H1 (cell line): ENCODE data around the gene TUT7. TPM values are rescaled to one million over a fixed set of nuclear protein-coding genes. Genes with fewer than 3 reads are reported as not detected.

ENCODE experiments used
- CTCF ChIA-PET: fragments of 300-600 bp; sonication (Branson Sonifier 250); formaldehyde crosslinking; loops from one replicate; lab custom pipeline; 2021; ENCODE audit not compliant: partially characterized antibody; lab: Charles Lee
- POLR2A ChIA-PET: fragments of 300-600 bp; sonication (Branson Sonifier 250); formaldehyde crosslinking; loops from one replicate; lab custom pipeline; 2021; ENCODE audit warnings: inconsistent platforms; ENCODE audit not compliant: partially characterized antibody; lab: Charles Lee
- DNase-seq, 2 experiments: peaks; one replicate each; pipeline versions ENCODE4 v3.0.0 to v3.0.0-alpha.2; 2010 to 2022; ENCODE audit warnings: low spot score in 2 of 2, low read depth in 1 of 2, mixed read lengths in 1 of 2
- FAIRE-seq: peaks from 2 replicates; lab custom pipeline; 2011; peaks lifted over from hg19 to GRCh38; lab: Jason Lieb, UNC
- H2AFZ ChIP-seq: 2 replicates; pipeline ENCODE4 v1.8.1; 2012; ENCODE audit warnings: low read length, inconsistent platforms
- H2AK5ac ChIP-seq: 2 replicates; pipeline ENCODE4 v1.6.1; 2013; ENCODE audit warnings: low read depth, low read length
- H2BK120ac ChIP-seq: replicated peaks from 2 replicates; pipeline ENCODE3; 2013; ENCODE audit warnings: low read depth, low read length, inconsistent platforms
- H2BK12ac ChIP-seq: 2 replicates; pipeline ENCODE4 v1.6.1; 2013; ENCODE audit warnings: low read depth, low read length
- H2BK15ac ChIP-seq: 2 replicates; pipeline ENCODE4 v1.6.1; 2013; ENCODE audit warnings: low read length
- H2BK20ac ChIP-seq: 2 replicates; pipeline ENCODE4 v1.6.1; 2013; ENCODE audit warnings: low read length
- H2BK5ac ChIP-seq: 2 replicates; pipeline ENCODE4 v1.6.1; 2013; ENCODE audit warnings: low read depth, low read length
- H3K14ac ChIP-seq: 2 replicates; pipeline ENCODE4 v1.6.1; 2013; ENCODE audit warnings: inconsistent platforms; ENCODE audit not compliant: insufficient read length
- H3K18ac ChIP-seq: 2 replicates; pipeline ENCODE4 v1.6.1; 2013; ENCODE audit warnings: low read length; ENCODE audit errors: extremely low read depth
- H3K23ac ChIP-seq: 2 replicates; pipeline ENCODE4 v1.6.1; 2013; ENCODE audit warnings: inconsistent platforms; ENCODE audit not compliant: insufficient read length
- H3K23me2 ChIP-seq: 2 replicates; pipeline ENCODE4 v1.6.1; 2013; ENCODE audit warnings: low read depth, low read length
- H3K27ac ChIP-seq: 2 replicates; pipeline ENCODE4 v1.6.1; 2011; ENCODE audit warnings: low read depth, low read length, inconsistent platforms
- H3K27me3 ChIP-seq, 4 experiments: replicated peaks in 1 of 4; 1 replicate in 1 of 4; 2 replicates in 3 of 4; pipeline versions ENCODE4 v1.6.1 to v1.8.1; 2011 to 2013; ENCODE audit warnings: low read length in 3 of 4, mild to moderate bottlenecking in 3 of 4, inconsistent platforms in 2 of 4, mixed read lengths in 2 of 4, moderate library complexity in 1 of 4; ENCODE audit not compliant: control insufficient read depth in 3 of 4, insufficient read depth in 3 of 4; ENCODE audit errors: extremely low read depth in 1 of 4
- H3K36me3 ChIP-seq, 4 experiments: 2 replicates each; pipeline versions ENCODE4 v1.6.1 to v1.8.1; 2011 to 2013; ENCODE audit warnings: mild to moderate bottlenecking in 4 of 4, low read length in 3 of 4, moderate library complexity in 2 of 4, control low read depth in 1 of 4, inconsistent platforms in 1 of 4; ENCODE audit not compliant: insufficient read depth in 4 of 4, control insufficient read depth in 2 of 4
- H3K4ac ChIP-seq: replicated peaks from 2 replicates; pipeline ENCODE3; 2013; ENCODE audit warnings: low read length, low read depth, mixed read lengths, inconsistent platforms; ENCODE audit not compliant: insufficient read length
- H3K4me1 ChIP-seq, 4 experiments: replicated peaks in 1 of 4; 1 replicate in 1 of 4; 2 replicates in 3 of 4; pipeline versions ENCODE4 v1.6.1 to v1.8.1; 2011 to 2013; ENCODE audit warnings: low read length in 3 of 4, inconsistent platforms in 2 of 4, mixed read lengths in 1 of 4; ENCODE audit not compliant: insufficient read depth in 4 of 4, control insufficient read depth in 3 of 4
- H3K4me2 ChIP-seq, 2 experiments: 2 replicates each; pipeline versions ENCODE4 v1.6.1 to v1.8.1; 2011 to 2013; ENCODE audit warnings: low read depth in 2 of 2, low read length in 2 of 2, control low read depth in 1 of 2, inconsistent platforms in 1 of 2, mild to moderate bottlenecking in 1 of 2; ENCODE audit not compliant: insufficient read depth in 1 of 2
- H3K4me3 ChIP-seq, 4 experiments: fragments of 200-600, 300-600 bp in 1 of 4; sonication (generic), shearing (Covaris generic), sonication (Bioruptor Twin) in 1 of 4; 2 replicates each; pipeline versions ENCODE4 v1.5.1 to v1.8.1; 2011 to 2016; ENCODE audit warnings: low read length in 4 of 4, low read depth in 3 of 4, control low read depth in 2 of 4, inconsistent platforms in 2 of 4, mild to moderate bottlenecking in 2 of 4, mixed read lengths in 1 of 4, moderate library complexity in 1 of 4; ENCODE audit not compliant: insufficient read depth in 2 of 4; ENCODE audit errors: extremely low read depth in 1 of 4
- H3K56ac ChIP-seq: replicated peaks from 2 replicates; pipeline ENCODE3; 2013; ENCODE audit warnings: low read depth, mild to moderate bottlenecking, mixed read lengths, low read length, inconsistent platforms; ENCODE audit not compliant: insufficient read length
- H3K79me1 ChIP-seq: 2 replicates; pipeline ENCODE4 v1.6.1; 2013; ENCODE audit warnings: low read depth, low read length, control low read depth
- H3K79me2 ChIP-seq, 2 experiments: 2 replicates each; pipeline versions ENCODE4 v1.6.1 to v1.8.1; 2012 to 2013; ENCODE audit warnings: low read length in 2 of 2, mild to moderate bottlenecking in 2 of 2, inconsistent platforms in 1 of 2; ENCODE audit not compliant: insufficient read depth in 2 of 2, control insufficient read depth in 1 of 2
- H3K9ac ChIP-seq, 4 experiments: replicated peaks in 1 of 4; 1 replicate in 1 of 4; 2 replicates in 3 of 4; pipeline versions ENCODE4 v1.6.1 to v1.8.1; 2011 to 2013; ENCODE audit warnings: low read depth in 3 of 4, low read length in 3 of 4, control low read depth in 2 of 4, mild to moderate bottlenecking in 2 of 4, moderate library complexity in 2 of 4, inconsistent platforms in 1 of 4; ENCODE audit errors: extremely low read depth in 1 of 4
- H3K9me3 ChIP-seq, 2 experiments: 2 replicates each; pipeline versions ENCODE4 v1.6.1 to v1.8.1; 2012 to 2013; ENCODE audit warnings: mild to moderate bottlenecking in 2 of 2, moderate library complexity in 2 of 2, control low read depth in 1 of 2, inconsistent platforms in 1 of 2, low read depth in 1 of 2, low read length in 1 of 2, mixed read lengths in 1 of 2; ENCODE audit not compliant: insufficient read depth in 2 of 2
- H4K20me1 ChIP-seq, 2 experiments: replicated peaks in 1 of 2; 2 replicates each; pipeline versions ENCODE3 to v1.8.1; 2011 to 2013; ENCODE audit warnings: inconsistent platforms in 2 of 2, low read length in 2 of 2, mild to moderate bottlenecking in 1 of 2; ENCODE audit not compliant: insufficient read depth in 2 of 2, control insufficient read depth in 1 of 2
- H4K5ac ChIP-seq: 2 replicates; pipeline ENCODE4 v1.6.1; 2013; ENCODE audit warnings: low read length, low read depth, mixed read lengths, inconsistent platforms; ENCODE audit not compliant: insufficient read length
- H4K8ac ChIP-seq: 2 replicates; pipeline ENCODE4 v1.8.0; 2013; ENCODE audit warnings: mild to moderate bottlenecking, moderate library complexity, low read length, inconsistent platforms; ENCODE audit not compliant: insufficient read depth; ENCODE audit errors: extremely low read depth
- H4K91ac ChIP-seq: replicated peaks from 2 replicates; pipeline ENCODE3; 2013; ENCODE audit warnings: low read length, mixed read lengths, inconsistent platforms; ENCODE audit not compliant: insufficient read length
- ASH2L ChIP-seq: fragments of 200-600, 300-600 bp; sonication (generic); IDR thresholded peaks from one replicate; pipeline ENCODE4 v1.7.1; 2017; ENCODE audit warnings: low read length
- BRCA1 ChIP-seq: IDR thresholded peaks from 2 replicates; pipeline ENCODE4 v1.6.1; 2012; ENCODE audit warnings: low read depth, low read length, improper control_type of control experiment
- CBX5 ChIP-seq: fragments of 300-800, 300-1000 bp; sonication (generic); IDR thresholded peaks from 2 replicates; pipeline ENCODE4 v1.7.1; 2016; ENCODE audit warnings: antibody characterized with exemption, low read length, low read depth
- CHD2 ChIP-seq: IDR thresholded peaks from 2 replicates; pipeline ENCODE4 v1.6.1; 2012; ENCODE audit warnings: low read length, improper control_type of control experiment
- EZH2 ChIP-seq: fragments of 200-600 bp; sonication (generic); IDR thresholded peaks from 2 replicates; pipeline ENCODE4 v1.7.1; 2012; ENCODE audit warnings: low read depth, mild to moderate bottlenecking, moderate library complexity, low read length, inconsistent platforms; ENCODE audit not compliant: severe bottlenecking
- KDM1A ChIP-seq: fragments of 200-600, 300-600 bp; sonication (generic); IDR thresholded peaks from 2 replicates; pipeline ENCODE4 v1.7.1; 2016; ENCODE audit warnings: mild to moderate bottlenecking, low read length, borderline replicate concordance
- RXRA ChIP-seq: IDR thresholded peaks from 2 replicates; pipeline ENCODE4 v1.6.1; 2011; ENCODE audit warnings: low read depth, mild to moderate bottlenecking, low read length, moderate library complexity; ENCODE audit not compliant: insufficient read depth
- SIRT6 ChIP-seq: IDR thresholded peaks from one replicate; pipeline ENCODE4 v1.7.1; 2012; ENCODE audit warnings: low read length, inconsistent platforms
- SP1 ChIP-seq: IDR thresholded peaks from 2 replicates; pipeline ENCODE4 v1.6.1; 2011; ENCODE audit warnings: low read depth, low read length
- TBP ChIP-seq: IDR thresholded peaks from 2 replicates; pipeline ENCODE4 v1.6.1; 2011; ENCODE audit warnings: low read depth, low read length, improper control_type of control experiment
- TEAD4 ChIP-seq: IDR thresholded peaks from 2 replicates; pipeline ENCODE4 v1.6.1; 2012; ENCODE audit warnings: low read depth, low read length, inconsistent platforms, mixed read lengths
- WGBS, 2 experiments: shearing (Covaris generic) in 1 of 2; methylation state at CpG; one replicate each; pipeline versions ENCODE4 v1.1.6 to v1.1.7; 2013 to 2015; ENCODE audit warnings: low lambda C conversion rate in 2 of 2, mixed read lengths in 2 of 2, inconsistent platforms in 1 of 2, low coverage in 1 of 2, missing lambda C conversion rate in 1 of 2; ENCODE audit not compliant: insufficient replicate concordance in 2 of 2, insufficient coverage in 1 of 2, insufficient read length in 1 of 2; ENCODE audit errors: extremely low coverage in 1 of 2, missing lambda C conversion rate in 1 of 2; 5-methylcytosine and 5-hydroxymethylcytosine counted together
- polyA plus RNA-seq, 7 experiments: library from polyadenylated mRNA; depleted of rRNA in 3 of 7; stranded (reverse) in 5 of 7; unstranded in 2 of 7; fragments of >200 nt in 5 of 7; fragments of 200-250 nt in 2 of 7; gene quantifications; 1 replicate in 5 of 7; 2 replicates in 1 of 7; 4 replicates in 1 of 7; pipeline versions ENCODE4 v1.2.1 to v1.2.3, GENCODE V29; 2011 to 2013; ENCODE audit warnings: missing spikeins in 2 of 7, mixed read lengths in 2 of 7
- total RNA-seq: library from RNA; stranded (reverse); fragmentation: NEBNext Ultra II Directional; extraction: Animal tissue kit (Norgen Biotek cat#: 25700); gene quantifications from 2 replicates; pipeline ENCODE4 v1.2.1, GENCODE V29; 2021
- TF ChIP-seq, protein P1 (sequence below), 3 experiments: IDR thresholded peaks; 1 replicate in 2 of 3; 2 replicates in 1 of 3; pipeline versions ENCODE4 v1.5.1 to v1.6.1; 2011; ENCODE audit warnings: low read length in 3 of 3, mild to moderate bottlenecking in 3 of 3, inconsistent platforms in 2 of 3, low read depth in 1 of 3, moderate library complexity in 1 of 3; ENCODE audit not compliant: insufficient read depth in 1 of 3; ENCODE audit errors: control extremely low read depth in 1 of 3

Gene TUT7
- total and polyA plus RNA-seq, 2 of the 8 experiments (the other 6 are each of a cell fraction or from before 2014, with no cell fraction given) = 4.8 to 19.3 TPM

DNA sequence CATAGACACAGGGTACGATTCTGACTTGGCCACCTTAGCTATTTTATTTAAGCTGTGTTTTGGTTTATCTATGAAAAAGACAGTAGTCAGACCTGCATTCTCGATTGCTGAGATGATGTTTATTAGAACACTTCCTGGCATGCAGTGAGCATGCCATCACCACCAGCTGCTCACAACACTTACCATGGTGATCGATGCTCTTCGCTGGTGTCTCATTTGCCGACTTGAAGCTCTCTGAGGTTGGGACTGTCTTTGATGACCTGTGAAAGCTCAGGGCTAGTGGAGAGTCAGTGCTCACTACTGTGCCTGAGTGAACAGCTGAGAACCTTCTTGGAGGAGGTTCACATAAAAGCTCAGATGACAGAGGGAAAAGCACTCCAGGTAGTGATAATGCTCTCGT is 90.3 kb downstream of the TUT7 start:
- no peak overlapping the region for H2BK12ac ChIP-seq
- no peak overlapping the region for H3K9ac ChIP-seq
- no peak overlapping the region for H3K4me2 ChIP-seq
- ChIA-PET POLR2A (interaction anchor here (1.0 kb wide), 1 partner anchor 18 kb away, joined by 3 read pairs; no protein-coding TSS in a partner anchor), CTCF (interaction anchor here (1.4 kb wide), 2 partner anchors 11 to 62 kb away, joined by 5 to 6 read pairs; no protein-coding TSS in a partner anchor)
- no peak overlapping the region for H4K91ac ChIP-seq
- peaks cover 0 to 4% (median 0%) of the 10 kb centered on the region in 4 experiments; a peak in 1 of 7 replicates for H3K4me1 ChIP-seq
- H4K5ac ChIP-seq = no peak overlapping the region
- no peak overlapping the region for H2BK20ac ChIP-seq
- no peak overlapping the region for H3K4me3 ChIP-seq
- H3K23me2 ChIP-seq = no peaks in the 10 kb centered on the region
- no peaks in the 10 kb centered on the region for H3K9me3 ChIP-seq
- H2AK5ac ChIP-seq = no peak overlapping the region
- H3K79me1 ChIP-seq = no peaks in the 10 kb centered on the region; the same call in 1 of the 2 replicates
- no peak overlapping the region for H3K23ac ChIP-seq
- DNase-seq (no peak), FAIRE-seq (no peak)
- H3K18ac ChIP-seq = no peak overlapping the region
- H4K20me1 ChIP-seq = peaks cover 0 to 2% of the 10 kb centered on the region in 2 experiments
- H3K56ac ChIP-seq = no peak overlapping the region
- H3K27ac ChIP-seq = no peak overlapping the region
- H3K4ac ChIP-seq = no peak overlapping the region
- H2AFZ ChIP-seq = no peak overlapping the region
- peaks cover 0 to 4% of the 10 kb centered on the region in 2 experiments; a peak in 1 of 4 replicates for H3K79me2 ChIP-seq
- H2BK15ac ChIP-seq = no peak overlapping the region
- no peak overlapping the region for H2BK120ac ChIP-seq
- no peak overlapping the region for H2BK5ac ChIP-seq
- peaks cover 2 to 14% (median 10%) of the 10 kb centered on the region in 4 experiments; a peak in 3 of 8 replicates for H3K36me3 ChIP-seq
- H4K8ac ChIP-seq = no peak overlapping the region
- H3K14ac ChIP-seq = no peak overlapping the region
- H3K27me3 ChIP-seq = no peaks in the 10 kb centered on the region
- WGBS, 2 experiments = 94% methylated on average over 6 of the region's 6 CpGs; no CpG with 5 or more reads in 1 of the 2 experiments
- TF ChIP-seq CBX5 (no peak), ASH2L (no peak), SP1 (no peak), BRCA1 (no peak), TEAD4 (no peak), KDM1A (no peak), CHD2 (no peak), TBP (no peak), RXRA (no peak), SIRT6 (no peak), EZH2 (no peak)
- TF ChIP-seq, protein P1, sequence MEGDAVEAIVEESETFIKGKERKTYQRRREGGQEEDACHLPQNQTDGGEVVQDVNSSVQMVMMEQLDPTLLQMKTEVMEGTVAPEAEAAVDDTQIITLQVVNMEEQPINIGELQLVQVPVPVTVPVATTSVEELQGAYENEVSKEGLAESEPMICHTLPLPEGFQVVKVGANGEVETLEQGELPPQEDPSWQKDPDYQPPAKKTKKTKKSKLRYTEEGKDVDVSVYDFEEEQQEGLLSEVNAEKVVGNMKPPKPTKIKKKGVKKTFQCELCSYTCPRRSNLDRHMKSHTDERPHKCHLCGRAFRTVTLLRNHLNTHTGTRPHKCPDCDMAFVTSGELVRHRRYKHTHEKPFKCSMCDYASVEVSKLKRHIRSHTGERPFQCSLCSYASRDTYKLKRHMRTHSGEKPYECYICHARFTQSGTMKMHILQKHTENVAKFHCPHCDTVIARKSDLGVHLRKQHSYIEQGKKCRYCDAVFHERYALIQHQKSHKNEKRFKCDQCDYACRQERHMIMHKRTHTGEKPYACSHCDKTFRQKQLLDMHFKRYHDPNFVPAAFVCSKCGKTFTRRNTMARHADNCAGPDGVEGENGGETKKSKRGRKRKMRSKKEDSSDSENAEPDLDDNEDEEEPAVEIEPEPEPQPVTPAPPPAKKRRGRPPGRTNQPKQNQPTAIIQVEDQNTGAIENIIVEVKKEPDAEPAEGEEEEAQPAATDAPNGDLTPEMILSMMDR (IDR thresholded peaks at IDR 0.05; ENCODE audit: control extremely low read depth in 1 of 3, insufficient read depth in 1 of 3, low read depth in 1 of 3, low read length in 3 of 3) = no peak
